H9 (cell line): ENCODE results near the gene BTLA. TPM values are rescaled to one million over a fixed set of nuclear protein-coding genes. Genes with fewer than 3 reads are reported as not detected.

Experiments
- DNase-seq: peaks from one replicate; pipeline ENCODE4 v3.0.0-alpha.2; 2017
- H2AFZ ChIP-seq: one replicate; pipeline ENCODE4 v1.6.1; 2013; ENCODE audit warnings: mild to moderate bottlenecking, low read length, control low read depth, moderate library complexity
- H2AK5ac ChIP-seq: 2 replicates; pipeline ENCODE4 v1.6.1; 2013; ENCODE audit warnings: low read length, control low read depth, mixed read lengths; ENCODE audit not compliant: insufficient read length
- H2BK120ac ChIP-seq: one replicate; pipeline ENCODE4 v1.6.1; 2013; ENCODE audit warnings: low read depth, mild to moderate bottlenecking, low read length, control low read depth, inconsistent platforms; ENCODE audit not compliant: poor library complexity, severe bottlenecking
- H2BK12ac ChIP-seq: 2 replicates; pipeline ENCODE4 v1.6.1; 2013; ENCODE audit warnings: low read length, control low read depth, mixed read lengths, low read depth; ENCODE audit not compliant: insufficient read length
- H2BK15ac ChIP-seq: 2 replicates; pipeline ENCODE4 v1.6.1; 2013; ENCODE audit warnings: low read depth, low read length, control low read depth
- H2BK20ac ChIP-seq: one replicate; pipeline ENCODE4 v1.6.1; 2013; ENCODE audit warnings: low read depth, mild to moderate bottlenecking, low read length, control low read depth, inconsistent platforms; ENCODE audit not compliant: poor library complexity, severe bottlenecking
- H2BK5ac ChIP-seq: 2 replicates; pipeline ENCODE4 v1.6.1; 2013; ENCODE audit warnings: low read length, control low read depth, mixed read lengths; ENCODE audit not compliant: insufficient read length
- H3K14ac ChIP-seq: 2 replicates; pipeline ENCODE4 v1.6.1; 2013; ENCODE audit warnings: low read length, control low read depth; ENCODE audit not compliant: insufficient read depth
- H3K18ac ChIP-seq: 2 replicates; pipeline ENCODE4 v1.6.1; 2013; ENCODE audit warnings: low read depth, mild to moderate bottlenecking, mixed read lengths, low read length, control low read depth; ENCODE audit not compliant: insufficient read length
- H3K23ac ChIP-seq: 2 replicates; pipeline ENCODE4 v1.6.1; 2013; ENCODE audit warnings: low read length, control low read depth, mixed read lengths, low read depth; ENCODE audit not compliant: insufficient read length
- H3K23me2 ChIP-seq: 2 replicates; pipeline ENCODE4 v1.6.1; 2013; ENCODE audit warnings: low read depth, mild to moderate bottlenecking, mixed read lengths, low read length, control low read depth; ENCODE audit not compliant: insufficient read length, poor library complexity, severe bottlenecking
- H3K27ac ChIP-seq: 2 replicates; pipeline ENCODE4 v1.5.1; 2013; ENCODE audit warnings: low read length, control low read depth, mixed read lengths, low read depth; ENCODE audit not compliant: insufficient read length
- H3K27me3 ChIP-seq: 2 replicates; pipeline ENCODE4 v1.6.1; 2013; ENCODE audit warnings: low read length, control low read depth, inconsistent platforms; ENCODE audit not compliant: insufficient read depth
- H3K4ac ChIP-seq: 2 replicates; pipeline ENCODE4 v1.6.1; 2013; ENCODE audit warnings: low read depth, mild to moderate bottlenecking, control low read depth, inconsistent platforms, low read length, moderate library complexity
- H3K4me1 ChIP-seq: 2 replicates; pipeline ENCODE4 v1.6.1; 2013; ENCODE audit warnings: low read length, control low read depth, inconsistent platforms; ENCODE audit not compliant: insufficient read depth
- H3K4me2 ChIP-seq: 2 replicates; pipeline ENCODE4 v1.6.1; 2013; ENCODE audit warnings: low read length, control low read depth, mixed read lengths; ENCODE audit not compliant: insufficient read length, insufficient read depth
- H3K56ac ChIP-seq: 2 replicates; pipeline ENCODE4 v1.6.1; 2013; ENCODE audit warnings: low read depth, mild to moderate bottlenecking, mixed read lengths, low read length, control low read depth; ENCODE audit not compliant: insufficient read length
- H3K79me1 ChIP-seq: 2 replicates; pipeline ENCODE4 v1.6.1; 2013; ENCODE audit warnings: low read depth, mild to moderate bottlenecking, moderate library complexity, low read length, control low read depth, inconsistent platforms; ENCODE audit not compliant: insufficient read depth, poor library complexity, severe bottlenecking
- H3K79me2 ChIP-seq: 2 replicates; pipeline ENCODE4 v1.6.1; 2013; ENCODE audit warnings: low read length, control low read depth, inconsistent platforms; ENCODE audit not compliant: insufficient read depth
- H3K9ac ChIP-seq: 2 replicates; pipeline ENCODE4 v1.6.1; 2013; ENCODE audit warnings: low read length, control low read depth, mixed read lengths; ENCODE audit not compliant: insufficient read length; ENCODE audit errors: extremely low read depth
- H3K9me3 ChIP-seq: one replicate; pipeline ENCODE4 v1.6.1; 2013; ENCODE audit warnings: low read depth, low read length, inconsistent platforms; ENCODE audit not compliant: control insufficient read depth
- H3T11ph ChIP-seq: one replicate; pipeline ENCODE4 v1.6.1; 2013; ENCODE audit warnings: mild to moderate bottlenecking, low read length, control low read depth, inconsistent platforms
- H4K20me1 ChIP-seq: one replicate; pipeline ENCODE4 v1.6.1; 2013; ENCODE audit not compliant: control insufficient read depth, insufficient read length, insufficient read depth
- H4K5ac ChIP-seq: 2 replicates; pipeline ENCODE4 v1.6.1; 2013; ENCODE audit warnings: low read depth, mild to moderate bottlenecking, mixed read lengths, low read length, control low read depth; ENCODE audit not compliant: insufficient read length
- H4K8ac ChIP-seq: replicated peaks from 2 replicates; pipeline ENCODE4 v1.6.1; 2013; ENCODE audit warnings: low read length, control low read depth, mixed read lengths, low read depth; ENCODE audit not compliant: insufficient read length
- H4K91ac ChIP-seq: 2 replicates; pipeline ENCODE4 v1.6.1; 2013; ENCODE audit warnings: low read depth, mild to moderate bottlenecking, moderate library complexity, mixed read lengths, low read length, control low read depth; ENCODE audit not compliant: insufficient read length
- H3K27ac Mint-ChIP-seq, 3 experiments: 2 replicates in 2 of 3; 3 replicates in 1 of 3; pipeline ENCODE4 v1.8.0; 2020 to 2021; ENCODE audit warnings: mixed read lengths in 3 of 3, mild to moderate bottlenecking in 1 of 3, moderate library complexity in 1 of 3
- H3K27me3 Mint-ChIP-seq: 2 replicates; pipeline ENCODE4 v1.8.0; 2021; ENCODE audit warnings: low read depth, mild to moderate bottlenecking, moderate library complexity, mixed read lengths
- H3K36me3 Mint-ChIP-seq, 3 experiments: 2 replicates in 2 of 3; 3 replicates in 1 of 3; pipeline ENCODE4 v1.8.0; 2020 to 2021; ENCODE audit warnings: low read depth in 3 of 3, mixed read lengths in 3 of 3; ENCODE audit not compliant: insufficient read depth in 1 of 3
- H3K4me1 Mint-ChIP-seq, 2 experiments: 2 replicates each; pipeline ENCODE4 v1.8.0; 2020; ENCODE audit warnings: mixed read lengths in 2 of 2
- H3K4me3 Mint-ChIP-seq, 2 experiments: 2 replicates in 1 of 2; 3 replicates in 1 of 2; pipeline ENCODE4 v1.8.0; 2020 to 2021; ENCODE audit warnings: mild to moderate bottlenecking in 2 of 2, mixed read lengths in 2 of 2, moderate library complexity in 1 of 2
- H3K9me3 Mint-ChIP-seq, 2 experiments: 2 replicates in 1 of 2; 3 replicates in 1 of 2; pipeline ENCODE4 v1.8.0; 2020; ENCODE audit warnings: mild to moderate bottlenecking in 2 of 2, mixed read lengths in 2 of 2, moderate library complexity in 1 of 2
- CTCF ChIP-seq: fragments of 200-600 bp; sonication (generic); conservative IDR thresholded peaks from 3 replicates; pipeline ENCODE4 v1.8.0; 2021; ENCODE audit warnings: antibody characterized with exemption, mild to moderate bottlenecking
- WGBS: extraction: QIAGEN DNeasy Blood & Tissue Kit; methylation state at CpG from one replicate; pipeline ENCODE4 v1.1.7; 2013; ENCODE audit warnings: missing lambda C conversion rate, low lambda C conversion rate, mixed read lengths; ENCODE audit not compliant: insufficient read length; ENCODE audit errors: extremely low coverage; 5-methylcytosine and 5-hydroxymethylcytosine counted together
- total RNA-seq: library from RNA; stranded (reverse); gene quantifications from 2 replicates; pipeline ENCODE4 v1.2.1, GENCODE V29; 2021

The BTLA gene
- total RNA-seq, 1 experiment from 2014 or later: not detected

GRCh38 chr3:112484352-112484751 lies 14.9 kb downstream of the BTLA start:
- no peaks in the 10 kb centered on the region for H3K23me2 ChIP-seq
- H4K20me1 ChIP-seq: no peaks in the 10 kb centered on the region
- H3K18ac ChIP-seq: no peak overlapping the region
- no peaks in the 10 kb centered on the region for H3K36me3 Mint-ChIP-seq
- H3K79me1 ChIP-seq: no peaks in the 10 kb centered on the region
- H4K91ac ChIP-seq: no peak overlapping the region
- no peak for DNase-seq
- no peaks in the 10 kb centered on the region for H3K27me3 ChIP-seq
- H3K4me3 Mint-ChIP-seq: no peak overlapping the region
- H3K79me2 ChIP-seq: no peaks in the 10 kb centered on the region
- TF ChIP-seq CTCF: no peak
- no peak overlapping the region for H2BK12ac ChIP-seq
- no peak overlapping the region for H3K4me2 ChIP-seq
- H3K56ac ChIP-seq: no peak overlapping the region
- H3K27me3 Mint-ChIP-seq: no peaks in the 10 kb centered on the region
- H3K4ac ChIP-seq: no peak overlapping the region
- no peaks in the 10 kb centered on the region for H3K9me3 ChIP-seq
- no peak overlapping the region for H3K23ac ChIP-seq
- no peaks in the 10 kb centered on the region for H3K9me3 Mint-ChIP-seq
- WGBS: no CpG with 5 or more reads among the region's 4 CpGs
- H2AK5ac ChIP-seq: no peak overlapping the region
- no peak overlapping the region for H3K27ac Mint-ChIP-seq
- no peak overlapping the region for H4K5ac ChIP-seq
- H3K14ac ChIP-seq: no peak overlapping the region
- no peak overlapping the region for H2BK5ac ChIP-seq
- H2AFZ ChIP-seq: no peak overlapping the region
- no peak overlapping the region for H3T11ph ChIP-seq
- no peak overlapping the region for H4K8ac ChIP-seq
- H2BK120ac ChIP-seq: no peak overlapping the region
- H3K27ac ChIP-seq: no peak overlapping the region
- peaks cover 3 to 8% of the 10 kb centered on the region in 2 experiments; a peak in 2 of 4 replicates for H3K4me1 Mint-ChIP-seq
- 0 out of 2 replicates have a peak, but pooled peaks cover 3% of the 10 kb centered on the region for H3K4me1 ChIP-seq
- H2BK15ac ChIP-seq: no peak overlapping the region
- H2BK20ac ChIP-seq: no peak overlapping the region
- H3K9ac ChIP-seq: no peak overlapping the region
